Measurements from ENCODE around the gene ONECUT3.
"Not testable (repeated sequence)": the region's sequence is repeated elsewhere in the genome, so short reads cannot be mapped to it uniquely, and the experiment has no call there.

The ONECUT3 gene

GRCh38 chr19:1790054-1790792 is 36.9 kb downstream of the ONECUT3 start:
- DNase-seq: no peak

- no peak for DNase-seq
Measured at GRCh38 chr19:1791879-1792278, 38.6 kb downstream of the ONECUT3 start.

- no peak for DNase-seq
Measured at GRCh38 chr19:1794424-1795172, 41.3 kb downstream of the ONECUT3 start.

DNA sequence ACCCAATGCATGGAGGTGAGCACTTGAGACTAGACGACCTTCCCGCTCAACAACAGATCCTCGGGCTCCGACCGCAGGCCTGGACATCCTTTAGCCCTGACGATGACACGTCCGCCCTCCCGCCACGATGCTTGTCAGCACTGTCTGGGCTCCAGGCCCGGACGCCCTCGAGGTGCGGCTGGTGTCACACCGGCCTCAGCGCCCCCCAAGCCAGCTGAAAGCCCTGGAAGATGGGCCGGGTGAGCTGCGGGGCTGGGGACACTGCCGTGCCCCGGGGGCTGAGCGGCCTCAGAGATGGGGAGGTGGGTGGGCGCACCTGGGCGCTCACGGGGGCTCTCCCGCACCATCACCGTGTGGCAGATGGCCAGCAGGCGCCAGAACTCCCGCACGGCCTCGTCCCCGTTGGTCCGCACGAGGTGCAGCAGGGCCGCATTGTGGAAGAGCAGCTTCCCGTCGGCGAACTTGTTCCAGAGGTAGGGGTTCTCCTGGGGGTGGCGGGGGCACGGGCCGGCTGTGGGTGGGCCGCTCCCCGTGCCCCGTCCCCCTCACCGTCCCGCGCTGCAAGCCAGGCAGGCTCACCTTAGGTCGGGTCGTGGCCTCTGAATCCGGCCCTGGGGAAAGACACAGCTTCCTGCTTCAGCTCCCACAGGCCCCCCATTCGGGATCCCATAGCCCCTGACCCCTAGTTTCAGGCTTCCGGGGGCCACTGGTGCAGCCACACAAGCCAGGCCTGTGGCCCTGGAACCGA is 43.3 kb downstream of the ONECUT3 start:
- DNase-seq: no peak

DNA sequence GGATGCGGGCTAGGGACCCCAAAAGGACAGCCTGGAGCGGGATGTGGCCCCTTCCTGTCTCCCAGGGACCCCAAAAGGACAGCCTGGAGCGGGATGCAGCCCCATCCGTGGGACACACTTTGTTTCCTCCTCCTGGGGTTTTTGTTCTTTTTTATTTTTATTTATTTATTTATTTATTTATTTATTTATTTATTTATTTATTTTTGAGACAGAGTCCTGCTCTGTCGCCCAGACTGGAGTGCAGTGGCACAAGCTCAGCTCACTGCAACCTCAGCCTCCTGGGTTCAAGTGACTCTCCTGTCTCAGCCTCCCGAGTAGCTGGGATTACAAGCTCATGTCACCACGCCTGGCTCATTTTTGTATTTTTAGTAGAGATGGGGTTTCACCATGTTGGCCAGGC is 44.0 kb downstream of the ONECUT3 start:
- DNase-seq: not testable (repeated sequence)

DNA sequence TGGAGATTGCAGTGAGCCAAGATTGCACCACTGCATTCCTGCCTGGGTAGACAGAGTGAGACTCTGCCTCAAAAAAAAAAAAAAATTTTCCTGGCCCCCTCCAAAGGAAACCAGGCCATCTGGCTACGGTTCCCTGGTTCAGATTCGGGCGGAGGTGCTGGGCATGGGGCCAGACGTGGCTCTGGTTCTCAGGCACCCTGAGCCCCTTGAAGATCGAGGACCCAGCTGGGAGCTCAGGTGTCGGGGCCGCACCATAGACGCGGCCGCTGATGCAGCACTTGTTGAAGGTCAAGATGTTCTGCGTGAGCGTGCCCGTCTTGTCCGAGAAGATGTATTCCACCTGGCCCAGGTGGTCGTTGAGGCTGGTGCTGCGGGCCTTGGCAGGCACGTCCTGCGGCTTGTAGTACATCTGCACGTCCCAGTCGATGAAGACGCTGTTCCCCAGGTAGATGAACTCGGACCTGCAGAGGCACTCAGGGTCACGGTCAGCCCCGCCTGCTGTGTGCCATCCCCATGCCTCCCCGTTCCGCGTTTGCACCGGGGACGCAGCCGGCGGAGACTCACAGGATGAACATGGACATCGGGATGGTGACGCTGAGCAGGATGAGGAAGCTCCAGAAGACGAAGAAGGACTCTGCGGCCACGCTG is 46.5 kb downstream of the ONECUT3 start:
- DNase-seq: no peak

- no peak for DNase-seq
Measured at GRCh38 chr19:1804858-1805257, 51.6 kb downstream of the ONECUT3 start.

- no peak for DNase-seq
Measured at GRCh38 chr19:1805401-1806183, 52.3 kb downstream of the ONECUT3 start.

GRCh38 chr19:1806184-1807029 is 53.1 kb downstream of the ONECUT3 start:
- DNase-seq: no peak

- no peak for DNase-seq
Measured at GRCh38 chr19:1807030-1807694, 53.9 kb downstream of the ONECUT3 start.

DNA sequence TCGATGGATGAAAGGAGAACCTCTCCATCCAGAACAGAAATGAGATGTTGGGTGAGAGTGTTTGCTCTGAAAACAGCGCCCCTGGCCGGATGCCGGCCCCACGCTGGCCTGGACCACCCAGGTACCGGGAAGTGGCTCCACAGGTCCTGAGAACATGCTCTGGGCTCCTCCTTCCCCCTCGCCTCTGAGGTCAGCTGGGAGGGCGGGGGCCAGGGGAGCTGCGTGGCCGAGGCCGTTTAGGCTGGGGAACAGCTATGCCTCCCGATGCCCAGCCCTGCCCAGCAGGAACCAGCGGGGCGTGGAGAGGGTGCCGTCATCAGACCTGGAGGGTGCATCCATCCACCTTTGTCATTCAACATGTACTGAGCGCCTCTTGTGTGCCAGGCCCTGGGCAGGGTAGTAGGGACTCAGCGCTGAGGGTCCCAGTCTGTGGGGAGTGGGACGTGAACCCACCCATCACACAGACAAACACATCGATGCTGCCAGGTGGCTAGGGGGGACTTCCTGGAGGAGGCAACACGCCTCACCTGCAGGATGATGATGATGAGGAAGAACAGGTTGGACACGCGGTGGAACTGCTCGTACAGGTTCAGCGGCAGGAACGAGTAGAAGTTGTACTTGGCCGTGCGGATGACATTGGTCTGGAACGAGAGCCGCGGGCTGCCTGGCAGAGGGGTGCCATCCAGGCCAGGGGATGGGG is 54.5 kb downstream of the ONECUT3 start:
- DNase-seq: no peak

DNA sequence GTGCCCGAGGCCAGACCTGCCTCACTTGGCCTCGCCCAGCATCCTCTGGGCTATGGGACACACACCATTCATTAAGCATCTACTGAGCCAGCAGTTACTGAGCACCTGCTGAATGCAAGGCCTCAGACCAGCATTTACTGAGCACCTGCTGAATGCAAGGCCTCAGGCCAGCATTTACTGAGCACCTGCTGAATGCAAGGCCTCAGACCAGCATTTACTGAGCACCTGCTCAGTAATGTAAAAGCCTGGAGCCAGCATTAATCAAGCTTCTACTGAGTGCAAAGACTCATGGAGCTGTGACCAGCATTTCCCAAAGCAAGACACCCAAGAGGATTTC is 55.1 kb downstream of the ONECUT3 start:
- DNase-seq: no peak

- DNase-seq: no peak
Measured at GRCh38 chr19:1809678-1810077, 56.4 kb downstream of the ONECUT3 start.

GRCh38 chr19:1810439-1811160 is 57.3 kb downstream of the ONECUT3 start:
- DNase-seq: no peak

DNA sequence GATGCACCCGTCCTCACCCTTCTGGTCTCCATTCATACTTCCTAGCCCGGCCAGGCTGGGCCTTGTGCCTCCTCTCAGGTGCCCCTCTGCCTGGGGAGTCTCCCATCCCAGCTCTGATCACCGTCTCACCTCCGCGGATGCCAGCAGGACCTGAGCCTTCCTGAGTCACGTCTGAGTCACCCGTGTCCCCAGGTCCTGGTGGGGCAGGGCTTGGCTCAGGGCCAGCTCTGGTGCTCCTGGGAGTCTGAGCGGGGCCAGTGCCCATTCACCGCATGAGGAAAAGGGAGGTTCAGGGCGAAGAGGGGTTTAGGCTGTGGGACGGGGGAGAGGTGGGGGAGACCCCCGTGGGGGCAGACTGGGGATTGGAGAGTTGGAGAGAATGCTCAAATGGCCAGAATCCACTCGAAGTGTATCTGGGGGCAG is 58.2 kb downstream of the ONECUT3 start:
- peak in 2 of 58 donors; percentile 32 to 46 for DNase-seq

- DNase-seq: peak in 2 of 58 donors; percentile 45 to 70
Measured at GRCh38 chr19:1811942-1812425, 58.7 kb downstream of the ONECUT3 start, which contains the start of gene ATP8B3. Gene ATP8B3 (minus strand): TSS chr19:1812276. CDS start chr19:1811736, 540 bp downstream.

- DNase-seq: peak in 55 of 58 donors; percentile 11 to 90 (median 59)
Measured at GRCh38 chr19:1812426-1813191, 59.3 kb downstream of the ONECUT3 start.

All from anterior cingulate cortex (tissue), 58 donors.